OCI-LY3 (cell line): ENCODE measurements around the gene GNB5.

Experiments
- EZH2phosphoT487 ChIP-seq: fragments of 200-600 bp; shearing (Covaris generic); IDR thresholded peaks from 2 replicates; pipeline ENCODE4 v1.6.1; 2018; ENCODE audit warnings: antibody characterized with exemption, mixed run types, low read depth
- TF ChIP-seq, protein P1 (sequence below): fragments of 200-600, 300-600 bp; sonication (generic); IDR thresholded peaks from 2 replicates; pipeline ENCODE4 v1.5.1; 2014; ENCODE audit warnings: antibody characterized with exemption, low read length, low read depth

DNA sequence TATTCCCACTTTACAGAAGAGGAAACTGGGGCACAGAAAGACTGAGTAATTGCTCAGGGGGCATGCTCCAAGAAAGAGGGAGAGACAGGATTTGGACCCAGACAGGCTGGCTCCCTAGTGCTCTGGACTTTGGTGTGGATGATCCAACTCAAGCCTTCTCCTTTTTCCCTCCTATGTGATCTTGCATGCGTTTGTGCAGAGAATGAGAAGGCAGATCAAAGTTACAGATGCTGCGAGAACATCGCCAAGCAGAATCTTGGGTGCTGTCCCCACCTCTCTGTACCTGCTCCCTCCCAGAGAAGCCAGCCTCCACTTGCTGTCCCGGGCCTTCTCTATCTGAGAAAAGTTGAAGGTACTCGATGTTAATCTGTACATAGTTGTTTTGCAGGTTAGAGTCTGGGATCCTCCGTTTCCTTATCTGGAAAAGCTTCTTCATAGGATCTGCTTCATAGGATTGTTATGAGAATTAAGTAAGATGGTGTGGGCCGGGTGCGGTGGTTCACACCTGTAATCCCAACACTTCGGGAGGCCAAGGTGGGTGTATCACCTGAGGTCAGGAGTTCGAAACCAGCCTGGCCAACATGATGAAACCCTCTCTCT is 10.2 kb downstream of the GNB5 start:
- TF ChIP-seq, protein P1, sequence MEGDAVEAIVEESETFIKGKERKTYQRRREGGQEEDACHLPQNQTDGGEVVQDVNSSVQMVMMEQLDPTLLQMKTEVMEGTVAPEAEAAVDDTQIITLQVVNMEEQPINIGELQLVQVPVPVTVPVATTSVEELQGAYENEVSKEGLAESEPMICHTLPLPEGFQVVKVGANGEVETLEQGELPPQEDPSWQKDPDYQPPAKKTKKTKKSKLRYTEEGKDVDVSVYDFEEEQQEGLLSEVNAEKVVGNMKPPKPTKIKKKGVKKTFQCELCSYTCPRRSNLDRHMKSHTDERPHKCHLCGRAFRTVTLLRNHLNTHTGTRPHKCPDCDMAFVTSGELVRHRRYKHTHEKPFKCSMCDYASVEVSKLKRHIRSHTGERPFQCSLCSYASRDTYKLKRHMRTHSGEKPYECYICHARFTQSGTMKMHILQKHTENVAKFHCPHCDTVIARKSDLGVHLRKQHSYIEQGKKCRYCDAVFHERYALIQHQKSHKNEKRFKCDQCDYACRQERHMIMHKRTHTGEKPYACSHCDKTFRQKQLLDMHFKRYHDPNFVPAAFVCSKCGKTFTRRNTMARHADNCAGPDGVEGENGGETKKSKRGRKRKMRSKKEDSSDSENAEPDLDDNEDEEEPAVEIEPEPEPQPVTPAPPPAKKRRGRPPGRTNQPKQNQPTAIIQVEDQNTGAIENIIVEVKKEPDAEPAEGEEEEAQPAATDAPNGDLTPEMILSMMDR = no peak
- no peak for TF ChIP-seq EZH2phosphoT487
